Activated CD4-positive, alpha-beta T cell treated with anti-CD3 and anti-CD28 coated beads, Interleukin-2, Interleukin-6, amounts not matched to agents 100 ng/mL and 50 ng/mL, durations not matched to agents 16 hours and 8 hours (primary cell): ENCODE measurements around the gene SH2D3A.
"Not testable (repeated sequence)": the region's sequence is repeated elsewhere in the genome, so short reads cannot be mapped to it uniquely, and the experiment has no call there.

ENCODE experiments used
- DNase-seq: peaks from one replicate; pipeline ENCODE4 v3.0.0-alpha.2; 2020

The SH2D3A gene

GRCh38 chr19:6788896-6789295, 21.7 kb upstream of the SH2D3A start:
- no peak for DNase-seq

- DNase-seq, result no peak
Observed at GRCh38 chr19:6787393-6787792, 20.2 kb upstream of the SH2D3A start.

- no peak for DNase-seq
Observed at GRCh38 chr19:6779206-6779605, 12.0 kb upstream of the SH2D3A start.

GRCh38 chr19:6778386-6778785, 11.2 kb upstream of the SH2D3A start:
- no peak for DNase-seq

GRCh38 chr19:6777434-6777833, 10.2 kb upstream of the SH2D3A start:
- DNase-seq, result no peak

GRCh38 chr19:6776999-6777398, 9.8 kb upstream of the SH2D3A start:
- no peak for DNase-seq

- not testable (repeated sequence) for DNase-seq
Observed at GRCh38 chr19:6776045-6776444, 8.8 kb upstream of the SH2D3A start.

GRCh38 chr19:6774821-6775707, 7.8 kb upstream of the SH2D3A start:
- no peak for DNase-seq

- peak; percentile 74 for DNase-seq
Observed at GRCh38 chr19:6773323-6773931, 6.2 kb upstream of the SH2D3A start.

GRCh38 chr19:6772866-6773322, 5.7 kb upstream of the SH2D3A start:
- DNase-seq, result no peak

GRCh38 chr19:6772028-6772865, 5.0 kb upstream of the SH2D3A start, which contains the start of gene VAV1:
Gene VAV1, plus strand, starts transcription at chr19:6772708. Its CDS starts 100 bp downstream, at chr19:6772808.
- peak; percentile 90 for DNase-seq

- DNase-seq, result not testable (repeated sequence)
Observed at GRCh38 chr19:6771648-6772027, 4.4 kb upstream of the SH2D3A start.

- peak; percentile 49 for DNase-seq
Observed at GRCh38 chr19:6769006-6769619, 1.9 kb upstream of the SH2D3A start.

- DNase-seq, result no peak
Observed at GRCh38 chr19:6768236-6768785, 1.1 kb upstream of the SH2D3A start.

GRCh38 chr19:6767081-6767356, 216 bp downstream of the SH2D3A start:
- DNase-seq, result no peak

GRCh38 chr19:6766357-6767080, 716 bp downstream of the SH2D3A start:
- DNase-seq, result no peak

GRCh38 chr19:6765738-6766356, 1.4 kb downstream of the SH2D3A start:
- DNase-seq, result no peak

GRCh38 chr19:6762253-6762797, 4.9 kb downstream of the SH2D3A start:
- not testable (repeated sequence) for DNase-seq

- peak; percentile 52 for DNase-seq
Observed at GRCh38 chr19:6761053-6761676, 6.1 kb downstream of the SH2D3A start.

- no peak for DNase-seq
Observed at GRCh38 chr19:6760606-6761005, 6.6 kb downstream of the SH2D3A start.
